ENCODE measurements around the gene TUBGCP3. TPM values are rescaled to one million over a fixed set of nuclear protein-coding genes. Genes with fewer than 3 reads are reported as not detected.

Gene TUBGCP3
- polyA plus RNA-seq, 1 donor from 2014 or later = 20.3 TPM

GRCh38 chr13:112467236-112467635, 120.7 kb downstream of the TUBGCP3 start:
- Histone ChIP-seq H3K9me3 (ENCODE audit: low read length) (no peaks in the 10 kb centered on the region), H2AFZ (ENCODE audit: low read depth, low read length) (no peak overlapping the region), H3K9ac (ENCODE audit: low read length) (no peak overlapping the region), H3K9me2 (ENCODE audit: insufficient read depth, low read length) (no peaks in the 10 kb centered on the region), H4K20me1 (ENCODE audit: insufficient read depth) (no peaks in the 10 kb centered on the region), H3F3A (ENCODE audit: insufficient read depth, low read length, poor library complexity, severe bottlenecking) (no peaks in the 10 kb centered on the region), H3K4me3 (ENCODE audit: low read length) (no peak overlapping the region), H3K4me2 (ENCODE audit: low read length) (no peak overlapping the region), H3K27ac (ENCODE audit: low read length) (no peak overlapping the region), H3K27me3 (ENCODE audit: insufficient read depth, low read depth, low read length) (no peaks in the 10 kb centered on the region), H3K79me2 (replicated peaks; ENCODE audit: insufficient read depth, low read length) (no peaks in the 10 kb centered on the region), H3K36me3 (ENCODE audit: insufficient read depth, low read length) (no peaks in the 10 kb centered on the region)
- no peak for TF ChIP-seq CTCF (IDR thresholded peaks at IDR 0.05; ENCODE audit: poor library complexity, severe bottlenecking)
- TF ChIP-seq EP300 (conservative IDR thresholded peaks at IDR 0.05; ENCODE audit: poor library complexity, severe bottlenecking) = no peak
- TF ChIP-seq POLR2AphosphoS5 (IDR thresholded peaks at IDR 0.05) = no peak
- no peak for TF ChIP-seq REST (IDR thresholded peaks at IDR 0.05; ENCODE audit: borderline replicate concordance)
- no peak for TF ChIP-seq TAF1 (IDR thresholded peaks at IDR 0.05; ENCODE audit: low read depth)
- TF ChIP-seq EZH2 (IDR thresholded peaks at IDR 0.05; ENCODE audit: borderline replicate concordance, insufficient read depth, low read length, poor library complexity, severe bottlenecking) = no peak
- TF ChIP-seq SMC3 (conservative IDR thresholded peaks at IDR 0.05; ENCODE audit: poor library complexity) = no peak
- TF ChIP-seq MXI1 (conservative IDR thresholded peaks at IDR 0.05; ENCODE audit: poor library complexity, severe bottlenecking) = no peak
- TF ChIP-seq RAD21 (conservative IDR thresholded peaks at IDR 0.05) = no peak

GRCh38 chr13:112466132-112467058, 121.6 kb downstream of the TUBGCP3 start:
- Histone ChIP-seq H3K9ac (ENCODE audit: low read length) (no peak overlapping the region), H3K36me3 (ENCODE audit: insufficient read depth, low read length) (no peaks in the 10 kb centered on the region), H3K9me3 (ENCODE audit: low read length) (no peaks in the 10 kb centered on the region), H3K27ac (ENCODE audit: low read length) (no peak overlapping the region), H3K79me2 (replicated peaks; ENCODE audit: insufficient read depth, low read length) (no peaks in the 10 kb centered on the region), H3K4me2 (ENCODE audit: low read length) (no peak overlapping the region), H3K9me2 (ENCODE audit: insufficient read depth, low read length) (no peaks in the 10 kb centered on the region), H3F3A (ENCODE audit: insufficient read depth, low read length, poor library complexity, severe bottlenecking) (no peaks in the 10 kb centered on the region), H2AFZ (ENCODE audit: low read depth, low read length) (no peak overlapping the region), H3K27me3 (ENCODE audit: insufficient read depth, low read depth, low read length) (no peaks in the 10 kb centered on the region), H4K20me1 (ENCODE audit: insufficient read depth) (no peaks in the 10 kb centered on the region), H3K4me3 (ENCODE audit: low read length) (no peak overlapping the region)
- TF ChIP-seq POLR2AphosphoS5 (IDR thresholded peaks at IDR 0.05) = no peak
- no peak for TF ChIP-seq TAF1 (IDR thresholded peaks at IDR 0.05; ENCODE audit: low read depth)
- TF ChIP-seq CTCF (IDR thresholded peaks at IDR 0.05; ENCODE audit: poor library complexity, severe bottlenecking) = no peak
- TF ChIP-seq MXI1 (conservative IDR thresholded peaks at IDR 0.05; ENCODE audit: poor library complexity, severe bottlenecking) = no peak
- TF ChIP-seq EZH2 (IDR thresholded peaks at IDR 0.05; ENCODE audit: borderline replicate concordance, insufficient read depth, low read length, poor library complexity, severe bottlenecking) = no peak
- no peak for TF ChIP-seq EP300 (conservative IDR thresholded peaks at IDR 0.05; ENCODE audit: poor library complexity, severe bottlenecking)
- no peak for TF ChIP-seq RAD21 (conservative IDR thresholded peaks at IDR 0.05)
